GM23248 (cell line): ENCODE measurements around the gene JPT2. TPM values are rescaled to one million over a fixed set of nuclear protein-coding genes. Genes with fewer than 3 reads are reported as not detected.

Source experiments
- DNase-seq: peaks from one replicate; pipeline ENCODE4 v3.0.0-alpha.2; 2015
- H2AFZ ChIP-seq: fragments of 200-600 bp; sonication (generic); 2 replicates; pipeline ENCODE4 v1.6.1; 2016; ENCODE audit warnings: antibody characterized with exemption
- H3F3A ChIP-seq: fragments of 200-600 bp; sonication (generic); 2 replicates; pipeline ENCODE4 v1.6.1; 2016; ENCODE audit warnings: mild to moderate bottlenecking, antibody characterized with exemption, mixed run types; ENCODE audit not compliant: insufficient read depth
- H3K27ac ChIP-seq: fragments of 200-600 bp; sonication (generic); 2 replicates; pipeline ENCODE4 v1.5.1; 2016; ENCODE audit warnings: mild to moderate bottlenecking
- H3K27me3 ChIP-seq: fragments of 200-600 bp; sonication (generic); replicated peaks from 2 replicates; pipeline ENCODE4 v1.6.1; 2016; ENCODE audit warnings: mild to moderate bottlenecking; ENCODE audit not compliant: insufficient read depth
- H3K36me3 ChIP-seq: fragments of 200-600 bp; sonication (generic); 2 replicates; pipeline ENCODE4 v1.6.1; 2016; ENCODE audit warnings: low read depth, mild to moderate bottlenecking
- H3K4me1 ChIP-seq: fragments of 200-600 bp; sonication (generic); 2 replicates; pipeline ENCODE4 v1.6.1; 2016; ENCODE audit warnings: mild to moderate bottlenecking; ENCODE audit not compliant: insufficient read depth
- H3K4me2 ChIP-seq: fragments of 200-600 bp; sonication (generic); one replicate; pipeline ENCODE4 v1.6.1; 2016; ENCODE audit warnings: mild to moderate bottlenecking; ENCODE audit not compliant: unreplicated experiment
- H3K4me3 ChIP-seq: fragments of 200-600 bp; sonication (generic); 2 replicates; pipeline ENCODE4 v1.5.1; 2016; ENCODE audit warnings: mild to moderate bottlenecking
- H3K79me2 ChIP-seq: fragments of 200-600 bp; sonication (generic); 2 replicates; pipeline ENCODE4 v1.6.1; 2016; ENCODE audit warnings: mild to moderate bottlenecking; ENCODE audit not compliant: insufficient read depth
- H3K9ac ChIP-seq: fragments of 200-600 bp; sonication (generic); 2 replicates; pipeline ENCODE4 v1.6.1; 2016; ENCODE audit warnings: mild to moderate bottlenecking
- H3K9me2 ChIP-seq: fragments of 200-600 bp; sonication (generic); 2 replicates; pipeline ENCODE4 v1.6.1; 2016; ENCODE audit warnings: mixed run types, mild to moderate bottlenecking, moderate library complexity; ENCODE audit not compliant: insufficient read depth
- H3K9me3 ChIP-seq: fragments of 200-600 bp; sonication (generic); one replicate; pipeline ENCODE4 v1.6.1; 2017; ENCODE audit warnings: low read depth
- H4K20me1 ChIP-seq: fragments of 200-600 bp; sonication (generic); 2 replicates; pipeline ENCODE4 v1.6.0; 2016; ENCODE audit not compliant: insufficient read depth
- EZH2 ChIP-seq: fragments of 200-600 bp; sonication (generic); IDR thresholded peaks from 2 replicates; pipeline ENCODE4 v1.6.1; 2018; ENCODE audit warnings: antibody characterized with exemption, mild to moderate bottlenecking; ENCODE audit not compliant: insufficient read depth, poor library complexity, severe bottlenecking
- EZH2phosphoT487 ChIP-seq: fragments of 200-600 bp; sonication (generic); IDR thresholded peaks from 2 replicates; pipeline ENCODE4 v1.6.1; 2018; ENCODE audit warnings: antibody characterized with exemption, moderate library complexity, mild to moderate bottlenecking, low read depth; ENCODE audit not compliant: insufficient read depth
- WGBS, 2 experiments: methylation state at CpG; one replicate each; pipeline ENCODE4 v1.1.6; 2015 to 2017; ENCODE audit warnings: low lambda C conversion rate in 2 of 2, low coverage in 1 of 2; ENCODE audit errors: missing lambda C conversion rate in 2 of 2; 5-methylcytosine and 5-hydroxymethylcytosine counted together
- in situ Hi-C: fragments of 300-500 bp; cut with MboI; formaldehyde crosslinking; loops from 2 replicates; pipeline ENCODE4 v1.15.0; 2020
- polyA plus RNA-seq: library from polyadenylated mRNA; unstranded; fragments of >200 nt; fragmentation: Nextera tagmentation; extraction: Ambion mirVana; gene quantifications from 2 replicates; pipeline ENCODE4 v1.2.1, GENCODE V29; 2016
- total RNA-seq: library from RNA; depleted of rRNA; stranded (reverse); fragments of >200 nt; shearing (Covaris generic); gene quantifications from 2 replicates; pipeline ENCODE4 v1.2.3, GENCODE V29; 2014

Gene JPT2
- total and polyA plus RNA-seq, 2 experiments from 2014 or later: 8.0 to 51.8 TPM

GRCh38 chr16:1734123-1734522 is 56.0 kb downstream of the JPT2 start:
- no peaks in the 10 kb centered on the region for H4K20me1 ChIP-seq
- no peak overlapping the region for H3K9ac ChIP-seq
- no peaks in the 10 kb centered on the region for H3K9me3 ChIP-seq
- peaks cover 4% of the 10 kb centered on the region; the same call in 1 of the 2 replicates for H3K79me2 ChIP-seq
- H3K27ac ChIP-seq: no peak overlapping the region
- WGBS, 2 experiments: 90 to 91% methylated on average over 18 to 21 of the region's 22 CpGs
- no peak overlapping the region for H3K4me3 ChIP-seq
- no peaks in the 10 kb centered on the region for H3K9me2 ChIP-seq
- DNase-seq: no peak
- peaks cover 10% of the 10 kb centered on the region; the same call in 1 of the 2 replicates for H3F3A ChIP-seq
- in situ Hi-C loops: no loop called here
- no peaks in the 10 kb centered on the region; the same call in 1 of the 2 replicates for H3K36me3 ChIP-seq
- no peak overlapping the region for H3K4me2 ChIP-seq
- H3K4me1 ChIP-seq: no peaks in the 10 kb centered on the region
- no peak for TF ChIP-seq EZH2phosphoT487
- no peak for TF ChIP-seq EZH2
- H3K27me3 ChIP-seq: no peaks in the 10 kb centered on the region
- no peak overlapping the region for H2AFZ ChIP-seq

GRCh38 chr16:1734816-1735215 is 56.7 kb downstream of the JPT2 start:
- Histone ChIP-seq H3K4me1 (no peaks in the 10 kb centered on the region), H3K36me3 (no peaks in the 10 kb centered on the region; the same call in 1 of the 2 replicates), H3F3A (peaks cover 10% of the 10 kb centered on the region; the same call in 1 of the 2 replicates), H2AFZ (no peak overlapping the region), H3K4me2 (no peak overlapping the region), H3K9me2 (no peaks in the 10 kb centered on the region), H3K9me3 (no peaks in the 10 kb centered on the region), H4K20me1 (no peaks in the 10 kb centered on the region), H3K9ac (no peak overlapping the region), H3K27me3 (no peaks in the 10 kb centered on the region), H3K79me2 (peaks cover 4% of the 10 kb centered on the region; the same call in 1 of the 2 replicates), H3K4me3 (no peak overlapping the region), H3K27ac (no peak overlapping the region)
- TF ChIP-seq EZH2 (no peak), EZH2phosphoT487 (no peak)
- DNase-seq: no peak
- 94 to 96% methylated on average over 21 to 22 of the region's 22 CpGs for WGBS, 2 experiments
- in situ Hi-C loops: no loop called here

- no peak overlapping the region for H3K9ac ChIP-seq
- in situ Hi-C loops: no loop called here
- H2AFZ ChIP-seq: no peak overlapping the region
- no peaks in the 10 kb centered on the region for H4K20me1 ChIP-seq
- no peak overlapping the region for H3K4me3 ChIP-seq
- no peaks in the 10 kb centered on the region for H3K9me2 ChIP-seq
- H3K4me1 ChIP-seq: peaks cover 3% of the 10 kb centered on the region
- H3K79me2 ChIP-seq: peaks cover 4% of the 10 kb centered on the region; the same call in 1 of the 2 replicates
- H3K27me3 ChIP-seq: no peaks in the 10 kb centered on the region
- no peak for TF ChIP-seq EZH2
- TF ChIP-seq EZH2phosphoT487: no peak
- no peak overlapping the region for H3K27ac ChIP-seq
- DNase-seq: no peak
- H3K4me2 ChIP-seq: no peak overlapping the region
- 96% methylated on average over 33 of the region's 33 CpGs for WGBS, 2 experiments
- H3K9me3 ChIP-seq: no peaks in the 10 kb centered on the region
- H3F3A ChIP-seq: peaks cover 7% of the 10 kb centered on the region; the same call in 1 of the 2 replicates
- no peaks in the 10 kb centered on the region for H3K36me3 ChIP-seq
Observed at GRCh38 chr16:1740234-1740633, 62.2 kb downstream of the JPT2 start.

GRCh38 chr16:1740781-1741490 is 62.9 kb downstream of the JPT2 start:
- Histone ChIP-seq H3K79me2 (peaks cover 4% of the 10 kb centered on the region; the same call in 1 of the 2 replicates), H3K9me3 (no peaks in the 10 kb centered on the region), H2AFZ (no peak overlapping the region), H3F3A (0 out of 2 replicates have a peak, but pooled peaks cover under 1% of the 10 kb centered on the region), H3K4me3 (no peak overlapping the region), H3K4me1 (peaks cover 10% of the 10 kb centered on the region), H3K4me2 (no peak overlapping the region), H3K27me3 (no peaks in the 10 kb centered on the region), H3K9me2 (no peaks in the 10 kb centered on the region), H4K20me1 (no peaks in the 10 kb centered on the region), H3K9ac (no peak overlapping the region), H3K36me3 (no peaks in the 10 kb centered on the region; the same call in 1 of the 2 replicates), H3K27ac (no peak overlapping the region)
- DNase-seq: no peak
- TF ChIP-seq EZH2phosphoT487 (no peak), EZH2 (no peak)
- in situ Hi-C loops: no loop called here
- WGBS, 2 experiments: 89 to 91% methylated on average over 27 to 30 of the region's 30 CpGs
